Loucy (cell line): ENCODE data around the gene RNF13.

Experiments
- H2AFZ ChIP-seq: fragments of 200-600 bp; sonication (generic); 2 replicates; pipeline ENCODE4 v1.6.0; 2016; ENCODE audit warnings: antibody characterized with exemption, mild to moderate bottlenecking, low read length, moderate library complexity
- H3F3A ChIP-seq: fragments of 200-600 bp; 2 replicates; pipeline ENCODE4 v1.6.0; 2016; ENCODE audit warnings: antibody characterized with exemption, low read depth, mild to moderate bottlenecking
- H3K27me3 ChIP-seq: fragments of 200-600 bp; sonication (generic); 2 replicates; pipeline ENCODE4 v1.6.1; 2014; ENCODE audit warnings: low read length, mild to moderate bottlenecking; ENCODE audit not compliant: insufficient read depth, poor library complexity, severe bottlenecking
- H3K36me3 ChIP-seq: fragments of 200-600 bp; sonication (generic); 2 replicates; pipeline ENCODE4 v1.6.1; 2016; ENCODE audit warnings: low read length; ENCODE audit not compliant: insufficient read depth
- H3K4me1 ChIP-seq: fragments of 200-600 bp; sonication (generic); 2 replicates; pipeline ENCODE4 v1.5.1; 2014; ENCODE audit warnings: low read length, mild to moderate bottlenecking; ENCODE audit not compliant: insufficient read depth, poor library complexity, severe bottlenecking
- H3K4me2 ChIP-seq: fragments of 200-600 bp; sonication (generic); 2 replicates; pipeline ENCODE4 v1.6.0; 2014; ENCODE audit warnings: antibody characterized with exemption, low read length, low read depth, mild to moderate bottlenecking; ENCODE audit not compliant: poor library complexity, severe bottlenecking
- H3K4me3 ChIP-seq: fragments of 200-600 bp; sonication (generic); 2 replicates; pipeline ENCODE4 v1.5.1; 2014; ENCODE audit warnings: low read length, mild to moderate bottlenecking, mixed read lengths; ENCODE audit not compliant: poor library complexity, severe bottlenecking
- H3K79me2 ChIP-seq: fragments of 200-600 bp; sonication (generic); 2 replicates; pipeline ENCODE4 v1.6.1; 2014; ENCODE audit warnings: low read length; ENCODE audit not compliant: insufficient read depth
- H3K9ac ChIP-seq: fragments of 200-600 bp; sonication (generic); 2 replicates; pipeline ENCODE4 v1.6.0; 2014; ENCODE audit warnings: mild to moderate bottlenecking, low read depth, low read length, moderate library complexity; ENCODE audit not compliant: poor library complexity, severe bottlenecking
- H3K9me2 ChIP-seq: fragments of 200-600 bp; sonication (generic); replicated peaks from 2 replicates; pipeline ENCODE4 v1.6.1; 2016; ENCODE audit warnings: low read depth, low read length, mixed read lengths
- H3K9me3 ChIP-seq: fragments of 200-600 bp; sonication (generic); 2 replicates; pipeline ENCODE4 v1.6.1; 2014; ENCODE audit warnings: mild to moderate bottlenecking, antibody characterized with exemption, low read length, low read depth; ENCODE audit not compliant: insufficient read depth
- H4K20me1 ChIP-seq: fragments of 200-600 bp; sonication (generic); 2 replicates; pipeline ENCODE4 v1.6.0; 2014; ENCODE audit warnings: antibody characterized with exemption, low read length, mild to moderate bottlenecking; ENCODE audit not compliant: insufficient read depth, poor library complexity, severe bottlenecking
- EZH2phosphoT487 ChIP-seq: fragments of 200-600 bp; IDR thresholded peaks from 2 replicates; pipeline ENCODE4 v1.6.1; 2018; ENCODE audit warnings: antibody characterized with exemption, mild to moderate bottlenecking, moderate library complexity, borderline replicate concordance
- TF ChIP-seq, protein P1 (sequence below): fragments of 200-600 bp; sonication (generic); conservative IDR thresholded peaks from 2 replicates; pipeline ENCODE4 v1.5.1; 2014; ENCODE audit warnings: mild to moderate bottlenecking, antibody characterized with exemption, low read length

RNF13 gene

DNA sequence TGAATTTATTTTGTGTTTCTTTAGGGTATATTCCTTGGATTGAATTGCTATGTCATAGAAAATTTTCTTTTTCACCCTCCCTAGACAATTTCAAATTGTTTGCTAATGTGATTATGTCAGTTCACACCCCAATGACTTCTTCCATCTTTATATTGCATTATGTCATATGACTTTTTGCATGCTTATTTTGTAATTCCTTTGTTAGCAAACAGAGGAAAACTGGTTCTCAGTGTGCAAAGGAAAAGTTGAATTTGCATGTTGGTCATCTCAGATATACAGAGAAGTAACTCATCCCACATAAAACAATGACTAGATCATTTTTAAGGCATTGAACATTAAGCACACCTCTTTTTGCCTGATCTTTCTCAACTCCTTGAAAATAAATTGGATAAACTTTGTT, 3.3 kb upstream of the RNF13 start:
- H3K36me3 ChIP-seq: no peaks in the 10 kb centered on the region
- TF ChIP-seq, protein P1, sequence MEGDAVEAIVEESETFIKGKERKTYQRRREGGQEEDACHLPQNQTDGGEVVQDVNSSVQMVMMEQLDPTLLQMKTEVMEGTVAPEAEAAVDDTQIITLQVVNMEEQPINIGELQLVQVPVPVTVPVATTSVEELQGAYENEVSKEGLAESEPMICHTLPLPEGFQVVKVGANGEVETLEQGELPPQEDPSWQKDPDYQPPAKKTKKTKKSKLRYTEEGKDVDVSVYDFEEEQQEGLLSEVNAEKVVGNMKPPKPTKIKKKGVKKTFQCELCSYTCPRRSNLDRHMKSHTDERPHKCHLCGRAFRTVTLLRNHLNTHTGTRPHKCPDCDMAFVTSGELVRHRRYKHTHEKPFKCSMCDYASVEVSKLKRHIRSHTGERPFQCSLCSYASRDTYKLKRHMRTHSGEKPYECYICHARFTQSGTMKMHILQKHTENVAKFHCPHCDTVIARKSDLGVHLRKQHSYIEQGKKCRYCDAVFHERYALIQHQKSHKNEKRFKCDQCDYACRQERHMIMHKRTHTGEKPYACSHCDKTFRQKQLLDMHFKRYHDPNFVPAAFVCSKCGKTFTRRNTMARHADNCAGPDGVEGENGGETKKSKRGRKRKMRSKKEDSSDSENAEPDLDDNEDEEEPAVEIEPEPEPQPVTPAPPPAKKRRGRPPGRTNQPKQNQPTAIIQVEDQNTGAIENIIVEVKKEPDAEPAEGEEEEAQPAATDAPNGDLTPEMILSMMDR: no peak
- no peak for TF ChIP-seq EZH2phosphoT487
- H3K9me2 ChIP-seq: no peaks in the 10 kb centered on the region
- H4K20me1 ChIP-seq: peaks cover 12% of the 10 kb centered on the region
- H3K9ac ChIP-seq: no peak overlapping the region
- H3K9me3 ChIP-seq: no peaks in the 10 kb centered on the region
- H2AFZ ChIP-seq: no peak overlapping the region
- H3K4me2 ChIP-seq: no peak overlapping the region
- peaks cover 11% of the 10 kb centered on the region for H3K79me2 ChIP-seq
- H3K4me1 ChIP-seq: peaks cover 14% of the 10 kb centered on the region
- no peaks in the 10 kb centered on the region for H3K27me3 ChIP-seq
- H3K4me3 ChIP-seq: no peak overlapping the region
- peaks cover 7% of the 10 kb centered on the region; the same call in 1 of the 2 replicates for H3F3A ChIP-seq

DNA sequence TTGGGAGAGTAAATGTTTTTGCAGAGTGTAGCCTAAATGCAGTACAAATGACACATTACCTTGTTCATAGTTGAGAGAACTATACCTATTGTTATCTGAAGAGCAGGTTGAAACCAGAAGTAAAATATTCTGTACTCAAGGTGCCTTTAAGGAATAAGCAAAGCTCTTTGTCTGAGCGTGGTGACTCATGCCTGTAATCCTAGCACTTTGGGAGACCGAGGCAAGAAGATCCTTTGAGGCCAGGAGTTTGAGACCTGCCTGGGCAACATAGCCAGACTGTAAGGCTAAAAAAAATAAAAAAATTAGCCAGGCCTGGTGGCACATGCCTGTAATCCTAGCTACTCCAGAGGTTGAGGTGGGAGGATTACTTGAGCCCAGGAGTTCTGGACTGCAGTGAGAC, 2.2 kb upstream of the RNF13 start:
- Histone ChIP-seq H3K9ac (no peak overlapping the region), H2AFZ (no peak overlapping the region), H3F3A (peaks cover 7% of the 10 kb centered on the region; the same call in 1 of the 2 replicates), H3K27me3 (no peaks in the 10 kb centered on the region), H3K4me1 (peaks cover 23% of the 10 kb centered on the region), H3K79me2 (peaks cover 22% of the 10 kb centered on the region), H4K20me1 (peaks cover 21% of the 10 kb centered on the region), H3K9me3 (no peaks in the 10 kb centered on the region), H3K4me3 (no peak overlapping the region), H3K4me2 (no peak overlapping the region), H3K36me3 (no peaks in the 10 kb centered on the region), H3K9me2 (no peaks in the 10 kb centered on the region)
- no peak for TF ChIP-seq EZH2phosphoT487
- TF ChIP-seq, protein P1: no peak

DNA sequence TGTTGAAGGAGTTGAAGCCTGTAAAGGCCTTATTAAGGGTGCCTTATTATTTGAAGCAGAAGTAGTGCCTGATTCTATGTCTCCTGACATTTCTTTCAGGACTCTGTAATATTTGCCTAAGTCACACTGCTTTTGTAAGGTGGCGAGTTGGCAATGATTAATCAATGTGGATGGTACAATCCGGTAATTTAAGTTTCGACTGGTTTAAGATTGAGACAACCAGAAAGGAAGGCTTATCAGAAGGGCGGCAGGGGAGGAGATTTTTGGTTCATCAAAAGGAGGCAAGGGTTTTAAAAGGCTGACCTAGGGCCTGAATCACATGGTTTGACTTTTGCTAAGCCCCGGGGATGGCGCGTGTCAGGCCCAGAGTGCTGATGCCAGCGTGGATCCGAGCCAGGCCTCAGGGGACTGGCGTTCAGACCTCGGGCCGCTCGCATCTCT, 830 bp upstream of the RNF13 start:
- Histone ChIP-seq H3K4me1 (peaks cover 36% of the 10 kb centered on the region), H3F3A (peaks cover 7% of the 10 kb centered on the region; the same call in 1 of the 2 replicates), H3K9me2 (no peaks in the 10 kb centered on the region), H4K20me1 (peaks cover 30% of the 10 kb centered on the region), H3K4me2 (peak overlapping the region; percentile 90), H3K79me2 (peaks cover 35% of the 10 kb centered on the region), H3K9ac (peak overlapping the region; percentile 81), H2AFZ (peak overlapping the region; percentile 89), H3K4me3 (peak overlapping the region; percentile 94), H3K27me3 (no peaks in the 10 kb centered on the region), H3K36me3 (no peaks in the 10 kb centered on the region), H3K9me3 (no peaks in the 10 kb centered on the region)
- TF ChIP-seq, protein P1: no peak
- no peak for TF ChIP-seq EZH2phosphoT487
